Neuron (in vitro differentiated cells): Measurements from ENCODE around the gene RNF145.
"Not testable (repeated sequence)": the region's sequence is repeated elsewhere in the genome, so short reads cannot be mapped to it uniquely, and the experiment has no call there.

Source experiments
- H2AFZ ChIP-seq: one replicate; pipeline ENCODE4 v1.6.1; 2013; ENCODE audit warnings: low read depth, mild to moderate bottlenecking, inconsistent platforms, low read length, moderate library complexity
- H3K27me3 ChIP-seq: one replicate; pipeline ENCODE4 v1.6.1; 2013; ENCODE audit warnings: low read length; ENCODE audit not compliant: insufficient read depth
- H3K36me3 ChIP-seq: one replicate; pipeline ENCODE4 v1.6.1; 2013; ENCODE audit warnings: low read length; ENCODE audit not compliant: insufficient read depth
- H3K4me1 ChIP-seq: one replicate; pipeline ENCODE4 v1.6.1; 2013; ENCODE audit warnings: low read length; ENCODE audit not compliant: insufficient read depth
- H3K4me3 ChIP-seq: 2 replicates; pipeline ENCODE4 v1.5.1; 2013; ENCODE audit warnings: mild to moderate bottlenecking, low read length, moderate library complexity
- H3K9me3 ChIP-seq: one replicate; pipeline ENCODE4 v1.6.1; 2013; ENCODE audit warnings: low read length

The RNF145 gene

DNA sequence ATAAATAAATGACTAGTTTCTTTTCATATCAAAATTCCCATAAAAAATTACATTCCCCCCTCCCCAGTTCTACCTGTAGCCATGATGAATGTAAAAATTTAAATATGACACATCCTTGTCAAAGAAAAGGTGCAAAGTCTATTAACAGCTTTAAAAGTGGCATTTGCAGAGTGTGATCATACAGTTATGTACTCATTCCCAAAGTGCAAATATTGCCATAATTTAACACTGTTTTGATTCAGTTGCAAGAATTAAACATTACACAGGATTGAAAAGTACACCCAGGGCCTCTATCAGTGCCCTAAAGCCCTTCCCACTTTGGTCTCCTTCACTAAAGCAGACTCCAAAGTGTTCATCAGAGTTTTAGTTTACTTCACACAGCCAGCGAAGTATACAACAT lies 51.8 kb downstream of the RNF145 start:
- Histone ChIP-seq H2AFZ (no peak overlapping the region), H3K4me1 (no peaks in the 10 kb centered on the region), H3K9me3 (no peaks in the 10 kb centered on the region), H3K27me3 (no peaks in the 10 kb centered on the region), H3K36me3 (peaks cover 50% of the 10 kb centered on the region), H3K4me3 (no peak overlapping the region)

DNA sequence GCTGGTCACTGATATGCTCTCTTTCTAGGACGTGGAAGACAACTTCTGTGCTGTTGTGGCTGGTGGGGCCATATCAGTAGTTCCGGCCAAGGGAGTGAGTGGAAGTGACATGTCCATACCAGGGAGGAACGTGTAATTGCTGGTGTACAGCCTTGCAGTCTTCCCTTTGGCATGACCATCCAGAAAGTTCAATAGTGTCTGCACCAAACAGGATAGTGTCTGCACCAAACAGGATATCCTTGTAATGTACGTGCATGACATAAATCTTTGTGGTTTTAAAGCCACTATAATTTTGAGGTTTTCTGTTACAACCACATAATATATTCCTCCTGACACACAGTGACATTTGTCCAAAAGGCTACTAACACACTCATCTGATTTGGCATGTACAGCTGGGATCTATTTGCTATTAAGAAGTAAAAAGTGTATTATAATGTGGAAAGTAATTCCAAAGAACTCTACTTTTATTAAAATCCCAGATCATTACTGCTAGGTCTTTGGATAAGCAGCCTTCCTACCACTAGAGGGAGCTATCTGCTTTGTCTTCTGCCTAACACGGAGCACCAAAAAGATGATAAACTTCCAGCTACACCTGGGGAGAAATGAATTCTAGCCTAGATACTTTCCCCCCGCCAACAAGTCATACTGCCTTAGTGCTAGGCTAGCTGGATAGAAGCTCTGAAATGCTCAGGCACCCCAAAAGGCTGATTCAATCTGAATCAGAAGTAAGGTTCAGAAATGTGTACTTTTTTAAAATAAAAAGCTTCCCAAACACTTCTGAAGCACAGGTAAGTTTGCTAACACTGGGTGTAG lies 52.7 kb downstream of the RNF145 start:
- Histone ChIP-seq H3K27me3 (no peaks in the 10 kb centered on the region), H2AFZ (no peak overlapping the region), H3K9me3 (no peaks in the 10 kb centered on the region), H3K4me1 (no peaks in the 10 kb centered on the region), H3K4me3 (no peak overlapping the region), H3K36me3 (peaks cover 45% of the 10 kb centered on the region)

DNA sequence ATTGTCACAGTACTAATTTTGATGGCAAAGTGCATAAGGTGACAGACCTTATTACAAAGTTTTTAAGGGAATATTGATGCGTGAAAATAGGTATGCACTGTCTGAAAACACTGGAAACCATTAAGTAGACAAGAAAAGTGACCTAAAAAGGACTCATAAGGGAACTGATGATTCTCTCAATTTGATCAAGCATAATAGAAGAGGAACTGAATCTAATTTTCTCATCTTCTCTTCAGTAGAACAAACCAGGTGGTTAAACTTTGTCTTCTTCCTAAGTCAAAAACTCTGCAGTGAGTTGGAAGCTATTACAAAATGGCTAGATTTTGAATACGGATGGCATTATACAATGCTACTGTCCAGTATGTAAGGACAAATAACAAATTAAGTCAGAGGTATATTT lies 53.4 kb downstream of the RNF145 start:
- Histone ChIP-seq H3K4me1 (no peaks in the 10 kb centered on the region), H3K36me3 (peaks cover 40% of the 10 kb centered on the region), H3K27me3 (no peaks in the 10 kb centered on the region)

DNA sequence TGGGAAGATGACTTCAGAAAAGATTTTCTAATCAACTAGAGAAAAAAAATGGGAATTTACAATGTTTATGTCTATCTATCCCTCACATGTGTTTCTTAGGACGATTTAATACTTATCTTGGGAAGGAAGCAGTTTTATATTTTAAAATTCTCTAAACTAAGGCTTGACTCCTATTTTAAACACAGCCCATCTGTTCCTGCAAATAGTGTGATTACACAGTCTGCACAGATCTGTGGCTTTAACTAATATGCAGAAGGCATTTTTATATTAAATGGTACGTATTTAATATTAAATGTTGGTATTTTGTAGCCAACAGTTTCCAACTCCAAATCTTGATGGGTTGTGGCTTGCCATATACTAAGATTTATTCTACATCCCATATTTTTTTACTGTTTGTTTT lies 56.5 kb downstream of the RNF145 start:
- Histone ChIP-seq H3K36me3 (peaks cover 14% of the 10 kb centered on the region), H3K9me3 (no peaks in the 10 kb centered on the region), H3K4me3 (no peak overlapping the region), H3K4me1 (no peaks in the 10 kb centered on the region), H3K27me3 (no peaks in the 10 kb centered on the region), H2AFZ (no peak overlapping the region)

More for the DNA sequence above, 53.4 kb downstream of the RNF145 start:
- H3K4me3 ChIP-seq = no peak overlapping the region
- no peaks in the 10 kb centered on the region for H3K9me3 ChIP-seq
- no peak overlapping the region for H2AFZ ChIP-seq

DNA sequence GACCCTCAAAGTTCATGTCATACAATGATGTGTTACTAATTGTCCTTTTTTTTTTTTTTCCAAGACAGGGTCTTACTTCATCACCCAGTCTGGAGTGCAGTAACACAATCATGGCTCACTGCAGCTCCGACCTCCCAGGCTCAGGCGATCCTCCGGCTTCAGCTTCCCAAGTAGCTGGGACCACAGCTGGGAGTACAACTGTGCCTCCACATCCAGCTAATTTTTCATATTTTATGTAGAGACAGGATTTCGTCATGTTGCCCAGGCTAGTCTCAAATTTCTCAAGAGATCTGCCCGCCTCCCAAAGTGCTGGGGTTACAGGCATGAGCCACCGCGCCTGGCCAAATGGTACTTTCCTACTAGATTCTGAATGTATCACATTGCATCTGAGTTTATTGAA lies 60.3 kb downstream of the RNF145 start:
- Histone ChIP-seq H3K27me3 (no peaks in the 10 kb centered on the region), H3K4me1 (no peaks in the 10 kb centered on the region), H3K9me3 (no peaks in the 10 kb centered on the region), H3K4me3 (no peak overlapping the region), H2AFZ (no peak overlapping the region), H3K36me3 (no peaks in the 10 kb centered on the region)

DNA sequence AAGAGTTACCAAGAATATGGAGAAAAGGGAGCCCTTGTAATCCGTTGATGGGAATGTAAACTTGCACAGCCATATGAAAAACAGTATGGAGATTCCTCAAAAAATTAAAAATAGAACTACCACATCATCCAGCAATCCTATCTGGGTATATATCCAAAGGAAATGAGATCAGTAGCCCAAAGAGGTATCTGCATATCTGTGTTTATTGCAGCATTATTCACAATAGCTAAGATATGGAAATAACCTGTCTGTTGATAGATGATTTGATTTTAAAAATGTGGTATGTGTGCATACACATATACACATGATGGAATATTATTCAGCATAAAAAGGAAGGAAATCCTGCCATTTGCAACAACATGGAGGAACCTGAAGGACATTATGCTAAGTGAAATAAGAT lies 61.4 kb downstream of the RNF145 start:
- H3K27me3 ChIP-seq = no peaks in the 10 kb centered on the region
- no peaks in the 10 kb centered on the region for H3K4me1 ChIP-seq
- H3K9me3 ChIP-seq = no peaks in the 10 kb centered on the region
- H3K36me3 ChIP-seq = no peaks in the 10 kb centered on the region
- H3K4me3 ChIP-seq = no peak overlapping the region
- no peak overlapping the region for H2AFZ ChIP-seq

DNA sequence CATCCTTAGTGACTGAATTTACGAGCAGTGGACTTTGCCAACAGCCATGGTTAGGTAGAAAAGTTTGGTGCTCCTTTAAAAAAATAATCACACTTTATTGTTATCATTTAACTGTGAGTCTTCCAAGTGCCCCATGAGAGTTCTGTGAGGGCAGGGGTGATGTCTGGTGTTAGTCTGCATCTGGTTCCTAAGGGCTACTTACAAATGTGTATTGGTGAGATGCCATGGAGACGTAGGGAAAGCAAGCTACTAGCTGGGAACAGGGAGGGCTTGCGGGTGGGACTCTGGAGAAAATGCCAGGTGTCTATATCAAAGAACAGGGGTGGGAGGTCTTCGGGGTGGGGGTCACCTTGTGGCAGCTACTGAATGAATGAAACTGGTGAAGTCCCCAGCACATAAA lies 62.5 kb downstream of the RNF145 start:
- Histone ChIP-seq H2AFZ (no peak overlapping the region), H3K27me3 (no peaks in the 10 kb centered on the region), H3K4me3 (no peak overlapping the region), H3K36me3 (no peaks in the 10 kb centered on the region), H3K9me3 (no peaks in the 10 kb centered on the region), H3K4me1 (no peaks in the 10 kb centered on the region)

DNA sequence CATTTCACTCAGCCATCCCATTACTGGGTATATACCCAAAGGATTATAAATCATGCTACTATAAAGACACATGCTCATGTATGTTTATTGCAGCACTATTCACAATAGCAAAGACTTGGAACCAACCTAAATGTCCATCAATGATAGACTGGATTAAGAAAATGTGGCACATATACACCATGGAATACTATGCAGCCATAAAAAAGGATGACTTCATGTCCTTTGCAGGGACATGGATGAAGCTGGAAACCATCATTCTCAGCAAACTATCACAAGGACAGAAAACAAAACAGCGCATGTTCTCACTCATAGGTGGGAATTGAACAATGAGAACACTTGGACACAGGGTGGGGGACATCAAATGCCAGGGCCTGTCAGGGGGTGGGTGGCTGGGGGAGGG lies 64.2 kb downstream of the RNF145 start:
- H3K36me3 ChIP-seq = not testable (repeated sequence)

DNA sequence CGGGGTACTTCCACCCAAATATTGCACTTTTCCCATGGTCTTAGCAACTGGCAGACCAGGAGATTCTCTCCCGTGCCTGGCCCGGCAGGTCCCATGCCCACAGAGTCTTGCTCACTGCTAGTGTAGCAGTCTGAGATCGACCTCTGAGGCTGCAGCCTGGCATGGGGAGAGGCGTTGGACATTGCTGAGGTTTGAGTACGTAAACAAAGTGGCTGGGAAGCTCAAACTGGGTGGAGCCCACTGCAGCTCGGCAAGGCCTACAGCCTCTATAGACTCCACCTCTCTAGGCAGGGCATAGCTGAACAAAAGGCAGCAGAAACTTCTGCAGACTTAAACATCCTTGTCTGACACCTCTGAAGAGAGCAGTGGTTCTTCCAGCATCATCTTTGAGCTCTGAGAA lies 69.6 kb downstream of the RNF145 start:
- H2AFZ ChIP-seq = no peak overlapping the region
- no peaks in the 10 kb centered on the region for H3K9me3 ChIP-seq
- no peaks in the 10 kb centered on the region for H3K36me3 ChIP-seq
- no peaks in the 10 kb centered on the region for H3K4me1 ChIP-seq
- no peak overlapping the region for H3K4me3 ChIP-seq
- H3K27me3 ChIP-seq = no peaks in the 10 kb centered on the region

More for the DNA sequence above, 64.2 kb downstream of the RNF145 start:
- not testable (repeated sequence) for H3K9me3 ChIP-seq, H2AFZ ChIP-seq, H3K4me3 ChIP-seq, H3K27me3 ChIP-seq, H3K4me1 ChIP-seq

DNA sequence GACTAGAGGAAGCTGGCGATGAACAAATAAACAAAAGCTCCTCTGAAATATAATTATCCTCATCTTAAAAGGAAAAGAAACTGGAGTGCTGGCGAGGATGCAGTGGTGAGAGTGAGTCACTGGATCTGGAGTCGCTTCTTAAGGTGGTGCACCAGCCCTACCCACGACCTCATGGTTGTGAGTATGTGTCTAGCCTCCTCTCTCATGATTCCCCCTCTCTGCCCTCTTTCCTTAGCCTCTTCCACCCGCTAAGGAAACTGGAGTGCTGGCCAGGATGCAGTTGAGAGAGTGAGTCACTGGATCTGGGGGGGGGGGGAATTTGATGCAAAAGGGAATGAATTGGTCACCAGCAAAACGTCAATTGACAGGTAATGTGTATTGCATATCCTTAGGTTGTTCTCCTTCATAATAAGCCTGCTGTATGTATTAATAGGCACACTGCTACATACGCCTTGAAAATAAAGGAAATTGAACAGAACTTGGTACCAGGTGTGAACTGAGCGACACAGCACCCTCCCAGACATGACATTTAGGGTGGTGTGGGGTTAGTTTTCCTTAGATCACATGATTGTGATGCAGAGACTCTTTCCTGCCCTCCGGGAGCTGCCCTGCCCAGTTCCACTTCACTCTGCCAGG lies 73.3 kb downstream of the RNF145 start:
- H3K36me3 ChIP-seq = no peaks in the 10 kb centered on the region
- no peaks in the 10 kb centered on the region for H3K27me3 ChIP-seq
- no peaks in the 10 kb centered on the region for H3K4me1 ChIP-seq
- H3K9me3 ChIP-seq = no peaks in the 10 kb centered on the region
- H3K4me3 ChIP-seq = no peak overlapping the region
- no peak overlapping the region for H2AFZ ChIP-seq

DNA sequence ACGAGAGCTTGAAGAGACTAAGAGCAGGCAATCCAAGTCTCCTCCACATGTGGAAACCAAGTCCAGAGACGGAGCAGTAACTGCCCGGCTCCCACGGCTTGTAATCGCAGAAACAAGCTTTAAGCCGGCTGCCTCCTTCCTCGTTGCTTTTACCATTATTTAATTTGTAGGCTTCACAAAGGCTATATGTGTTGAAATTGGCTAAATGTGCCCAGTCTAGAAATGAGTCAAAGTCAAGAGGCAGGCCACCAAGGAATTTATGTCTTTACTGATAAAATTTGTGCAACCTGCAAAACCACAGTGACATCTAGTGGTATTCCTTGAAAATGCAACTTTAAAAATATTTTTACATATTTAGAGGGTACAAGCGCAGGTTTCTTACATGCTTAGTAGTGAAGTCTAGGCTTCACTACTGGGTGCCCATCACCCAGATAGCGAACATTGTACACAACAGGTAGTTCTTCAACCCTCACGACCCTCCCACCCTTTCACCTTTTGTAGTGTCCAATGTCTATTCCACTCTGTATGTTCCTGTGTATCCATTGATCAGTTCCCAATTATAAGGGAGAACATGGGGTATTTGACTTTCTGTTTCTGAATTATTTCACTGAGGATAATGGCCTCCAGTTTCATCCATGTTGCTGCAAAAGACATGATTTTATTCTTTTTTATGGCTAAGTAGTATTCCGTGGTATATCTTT lies 76.2 kb downstream of the RNF145 start:
- H3K4me1 ChIP-seq = no peaks in the 10 kb centered on the region
- no peaks in the 10 kb centered on the region for H3K9me3 ChIP-seq
- H3K27me3 ChIP-seq = no peaks in the 10 kb centered on the region
- H2AFZ ChIP-seq = no peak overlapping the region
- no peaks in the 10 kb centered on the region for H3K36me3 ChIP-seq
- H3K4me3 ChIP-seq = no peak overlapping the region

DNA sequence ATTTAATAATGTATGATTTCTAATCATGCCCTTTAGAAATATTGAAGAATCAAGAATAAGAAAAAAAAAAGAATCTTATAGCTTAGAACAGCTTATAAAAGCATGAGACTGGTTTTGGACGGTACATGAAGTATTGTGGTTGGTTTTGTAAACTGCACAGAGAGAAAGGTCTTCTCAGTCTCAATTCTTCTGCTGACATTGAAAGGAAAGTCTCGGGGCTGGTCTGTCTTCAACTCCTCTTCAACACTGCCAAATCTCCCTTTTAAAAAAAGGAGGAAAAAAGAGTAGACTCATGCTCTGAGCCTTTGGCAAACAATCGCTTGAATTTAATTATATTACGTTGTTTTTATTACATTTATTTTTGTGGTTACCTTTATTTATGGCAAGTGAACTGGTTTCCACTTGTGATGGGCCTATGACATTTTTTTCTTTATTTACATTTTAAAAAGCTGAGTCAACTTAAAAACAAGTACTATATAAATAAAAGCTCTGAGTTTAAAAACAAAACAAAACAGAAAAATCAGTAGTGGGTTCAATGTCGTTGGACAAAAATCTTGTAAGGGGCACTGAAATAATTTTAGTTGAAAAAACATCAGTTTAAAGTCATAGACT lies 76.8 kb downstream of the RNF145 start:
- no peak overlapping the region for H3K4me3 ChIP-seq
- H2AFZ ChIP-seq = no peak overlapping the region
- H3K27me3 ChIP-seq = no peaks in the 10 kb centered on the region
- no peaks in the 10 kb centered on the region for H3K4me1 ChIP-seq
- no peaks in the 10 kb centered on the region for H3K9me3 ChIP-seq
- no peaks in the 10 kb centered on the region for H3K36me3 ChIP-seq

DNA sequence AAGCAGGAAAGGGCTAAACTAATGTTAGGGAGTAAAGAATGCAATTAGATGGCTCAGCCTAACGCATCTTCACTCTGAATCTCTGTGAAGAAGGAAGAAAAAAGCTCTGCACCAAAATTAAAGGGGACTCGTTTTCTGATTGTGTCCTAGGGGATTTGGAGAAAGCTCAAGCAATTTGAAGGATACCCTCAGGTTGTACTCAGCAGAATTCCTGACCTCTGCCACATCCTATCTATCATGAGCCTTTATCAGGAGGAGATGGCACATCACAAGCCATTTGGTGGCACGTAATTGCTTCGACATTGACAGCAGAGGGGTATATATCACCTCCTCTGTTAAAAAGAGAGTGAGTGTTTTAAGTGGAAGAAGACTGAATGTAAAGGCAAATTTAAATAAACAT lies 77.4 kb downstream of the RNF145 start:
- H3K27me3 ChIP-seq = no peaks in the 10 kb centered on the region
- H3K4me3 ChIP-seq = no peak overlapping the region
- no peak overlapping the region for H2AFZ ChIP-seq
- no peaks in the 10 kb centered on the region for H3K36me3 ChIP-seq
- H3K4me1 ChIP-seq = no peaks in the 10 kb centered on the region
- H3K9me3 ChIP-seq = no peaks in the 10 kb centered on the region
